COLO829 (cell line): ENCODE results near the gene SPSB4.
"Not testable (repeated sequence)": the region's sequence is repeated elsewhere in the genome, so short reads cannot be mapped to it uniquely, and the experiment has no call there.

Experiments
- DNase-seq: peaks from one replicate; pipeline ENCODE4 v3.0.0; 2012; ENCODE audit warnings: low spot score

SPSB4 gene

GRCh38 chr3:141116721-141117120 is 65.6 kb downstream of the SPSB4 start:
- no peak for DNase-seq

- not testable (repeated sequence) for DNase-seq
Observed at GRCh38 chr3:141117982-141118381, 66.8 kb downstream of the SPSB4 start.

DNA sequence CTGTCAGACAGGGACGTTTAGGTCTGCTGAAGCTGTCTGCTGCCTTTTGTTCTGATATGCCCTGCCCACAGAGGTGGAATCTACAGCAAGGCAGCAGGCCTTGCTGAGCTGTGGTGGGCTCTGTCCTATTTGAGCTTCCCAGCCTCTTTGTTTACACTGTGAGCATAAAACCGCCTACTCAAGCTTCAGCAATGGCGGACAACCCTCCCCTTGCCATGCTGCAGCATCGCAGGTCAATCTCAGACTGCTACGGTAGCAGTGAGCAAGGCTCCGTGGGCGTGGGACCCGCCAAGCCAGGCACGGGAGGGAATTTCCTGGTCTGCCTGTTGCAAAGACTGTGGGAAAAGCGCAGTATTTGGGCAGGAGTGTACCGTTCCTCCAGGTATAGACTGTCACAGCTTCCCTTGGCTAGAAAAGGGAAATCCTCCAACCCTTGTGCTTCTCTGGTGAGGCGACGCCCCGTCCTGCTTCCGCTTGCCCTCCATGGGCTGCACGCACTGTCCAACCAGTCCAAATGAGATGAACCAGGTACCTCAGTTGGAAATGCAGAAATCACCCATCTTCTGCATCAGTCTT is 71.4 kb downstream of the SPSB4 start:
- no peak for DNase-seq

- no peak for DNase-seq
Observed at GRCh38 chr3:141123677-141124410, 72.7 kb downstream of the SPSB4 start.

- no peak for DNase-seq
Observed at GRCh38 chr3:141124715-141125114, 73.6 kb downstream of the SPSB4 start.

DNA sequence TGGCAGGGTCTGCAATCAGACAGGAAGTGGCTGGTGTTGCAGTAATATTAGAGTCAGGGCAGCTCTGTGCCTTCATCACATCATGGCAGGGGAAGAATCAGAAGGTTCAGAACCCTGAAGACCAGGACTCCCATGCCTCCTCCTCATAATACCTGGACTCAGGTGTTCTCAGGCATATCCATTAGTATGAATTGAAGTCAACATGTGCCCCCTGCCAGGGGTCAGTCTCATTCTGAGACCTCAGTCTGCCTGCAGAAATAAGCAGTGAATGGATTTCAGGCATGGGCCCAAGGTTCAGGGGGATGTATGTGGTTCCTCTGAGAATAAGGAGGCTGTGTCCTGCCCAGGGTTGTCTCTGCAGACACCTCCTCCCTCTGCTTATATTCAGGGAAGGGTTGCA is 74.2 kb downstream of the SPSB4 start:
- DNase-seq: no peak

GRCh38 chr3:141126661-141127343 is 75.7 kb downstream of the SPSB4 start:
- no peak for DNase-seq

GRCh38 chr3:141127344-141128125 is 76.4 kb downstream of the SPSB4 start:
- no peak for DNase-seq

DNA sequence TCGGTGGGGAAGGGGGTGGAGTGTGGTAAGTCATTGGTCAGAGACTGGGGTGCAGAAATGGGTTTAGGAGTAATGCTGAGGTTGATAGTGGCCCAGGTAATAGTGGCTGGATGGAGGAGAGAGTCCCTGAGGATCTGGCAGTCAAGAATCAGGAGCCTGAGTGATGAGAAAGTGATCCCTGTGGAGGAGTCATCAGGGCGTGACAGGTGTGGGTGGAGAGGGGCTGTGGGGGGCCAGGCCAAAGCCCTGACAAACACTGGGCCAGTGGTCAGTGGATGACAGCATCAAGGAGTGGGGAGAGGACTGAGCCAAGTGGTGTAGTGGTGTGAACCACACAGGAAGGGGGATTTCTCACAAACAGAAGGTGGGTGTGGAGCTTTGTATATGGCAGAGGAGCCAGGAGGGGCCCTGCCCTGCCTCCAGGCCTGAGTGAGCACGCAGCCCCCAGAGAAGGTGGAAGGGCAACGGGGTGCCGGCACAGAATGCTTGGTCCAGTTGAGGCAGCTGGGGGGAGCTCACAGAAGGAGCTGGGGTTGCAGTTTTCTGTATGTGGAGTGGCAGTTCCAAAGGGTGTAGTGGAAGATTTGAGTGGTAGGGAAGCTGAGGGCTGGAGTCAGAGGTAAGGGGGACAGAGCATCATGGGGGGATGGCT is 77.1 kb downstream of the SPSB4 start:
- no peak for DNase-seq

- no peak for DNase-seq
Observed at GRCh38 chr3:141129049-141129448, 77.9 kb downstream of the SPSB4 start.

DNA sequence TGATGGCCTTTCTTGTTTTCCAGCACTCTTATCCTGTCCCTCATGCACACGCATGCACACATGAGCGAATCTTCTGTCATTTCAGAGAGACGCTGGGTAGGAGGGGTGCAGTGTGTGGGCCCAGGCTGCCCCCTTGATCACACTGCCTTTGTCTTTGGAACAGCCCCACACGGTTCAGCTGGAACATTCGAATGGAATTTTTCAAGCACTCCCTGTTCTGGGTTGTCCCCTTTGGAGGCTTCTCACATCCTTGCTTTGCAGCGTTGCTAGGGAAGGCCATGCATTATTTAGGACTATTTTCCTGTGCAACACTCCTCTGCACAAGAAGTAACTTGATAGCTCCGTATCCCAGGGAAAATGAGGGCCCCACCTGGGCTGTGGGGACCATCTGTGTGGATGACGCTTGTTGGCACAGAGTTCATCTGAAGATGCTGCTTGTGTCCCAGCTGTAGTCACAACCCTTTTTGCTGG is 78.4 kb downstream of the SPSB4 start:
- no peak for DNase-seq

- no peak for DNase-seq
Observed at GRCh38 chr3:141143517-141143916, 92.4 kb downstream of the SPSB4 start.

- no peak for DNase-seq
Observed at GRCh38 chr3:141146979-141147470, 95.9 kb downstream of the SPSB4 start.

- no peak for DNase-seq
Observed at GRCh38 chr3:141147657-141148056, 96.5 kb downstream of the SPSB4 start.

- no peak for DNase-seq
Observed at GRCh38 chr3:141148169-141148568, 97.0 kb downstream of the SPSB4 start.

DNA sequence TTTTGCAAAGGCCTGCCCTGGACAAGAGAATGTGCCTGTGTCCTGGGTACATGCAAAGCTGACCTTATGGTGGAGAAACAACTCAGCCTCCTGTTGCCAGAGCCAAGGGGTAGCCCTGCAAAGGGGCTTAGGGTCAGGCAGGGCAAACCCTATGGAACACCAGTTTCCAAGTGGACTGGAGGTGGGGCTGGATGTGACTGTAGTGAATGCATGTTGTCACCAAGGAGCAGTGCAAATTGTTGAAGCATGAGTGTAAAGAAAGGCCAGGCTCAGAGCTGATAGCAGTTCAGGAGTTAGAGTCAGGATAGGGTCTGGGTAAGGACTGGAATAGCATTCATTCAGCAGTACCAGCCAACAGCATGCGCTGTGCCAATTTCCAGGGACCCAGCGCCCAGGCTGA is 97.6 kb downstream of the SPSB4 start:
- no peak for DNase-seq

GRCh38 chr3:141150081-141150830 is 99.1 kb downstream of the SPSB4 start:
- no peak for DNase-seq

DNA sequence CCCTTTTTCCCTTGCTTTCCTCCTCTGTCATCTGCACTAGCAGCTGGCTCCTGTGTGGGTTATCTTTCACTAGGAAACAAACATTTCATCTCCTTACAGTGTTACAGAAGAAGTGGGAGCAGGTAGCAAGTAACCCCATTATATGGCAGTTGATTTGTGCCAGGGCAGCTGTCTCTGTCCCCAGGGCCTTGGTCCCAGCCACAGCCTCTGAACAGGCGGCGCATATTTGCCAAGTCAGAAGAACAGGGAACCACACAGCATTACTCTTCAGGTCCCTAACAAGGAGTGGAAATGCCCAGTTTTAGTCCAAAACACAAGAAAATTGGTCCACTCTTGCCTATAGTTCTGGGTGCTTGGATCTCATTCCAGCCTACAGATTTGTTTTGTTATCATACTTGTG is 99.8 kb downstream of the SPSB4 start:
- no peak for DNase-seq

GRCh38 chr3:141151439-141151838 is 100.3 kb downstream of the SPSB4 start:
- no peak for DNase-seq

DNA sequence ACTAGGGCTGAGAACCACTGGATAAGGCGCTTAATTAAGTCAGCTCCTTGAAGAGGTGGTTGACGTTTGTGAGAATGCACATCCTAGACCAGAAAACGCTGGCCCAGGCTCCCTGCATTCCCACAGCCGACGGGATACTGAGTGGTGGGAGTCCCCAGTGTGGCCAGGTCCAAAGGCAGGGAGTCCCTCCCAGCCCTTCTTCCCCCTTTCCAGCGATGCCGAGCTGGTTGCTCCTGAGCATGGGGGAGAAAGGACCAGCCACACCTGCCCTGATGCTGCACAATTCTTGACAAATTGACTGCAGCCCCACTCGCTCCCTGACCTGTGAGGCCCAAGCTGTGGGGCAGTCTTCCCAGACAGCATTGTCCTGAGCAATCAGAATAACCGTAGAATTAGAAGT is 101.0 kb downstream of the SPSB4 start:
- no peak for DNase-seq
